HAP-1 (cell line): Measurements from ENCODE around the gene HCN2.

Experiments used
- DNase-seq, 2 experiments: peaks; one replicate each; pipeline ENCODE4 v3.0.0-alpha.2; 2016 to 2020; ENCODE audit warnings: low spot score in 2 of 2
- H3K27me3 ChIP-seq: fragments of 250-450 bp; sonication (Bioruptor Pico); 2 replicates; pipeline ENCODE4 v1.5.1; 2020; ENCODE audit warnings: low read depth, mild to moderate bottlenecking, moderate library complexity
- H3K36me3 ChIP-seq: fragments of 250-450 bp; sonication (Bioruptor Pico); replicated peaks from 2 replicates; pipeline ENCODE4 v1.5.1; 2020; ENCODE audit warnings: mild to moderate bottlenecking
- H3K4me1 ChIP-seq: fragments of 250-450 bp; sonication (Bioruptor Pico); 2 replicates; pipeline ENCODE4 v1.5.1; 2020; ENCODE audit warnings: mild to moderate bottlenecking
- H3K4me3 ChIP-seq: fragments of 250-450 bp; sonication (Bioruptor Pico); 2 replicates; pipeline ENCODE4 v1.5.1; 2020; ENCODE audit warnings: mild to moderate bottlenecking, moderate library complexity
- H3K9me3 ChIP-seq: fragments of 250-450 bp; sonication (Bioruptor Pico); 2 replicates; pipeline ENCODE4 v1.5.1; 2020; ENCODE audit warnings: mild to moderate bottlenecking, moderate library complexity
- in situ Hi-C: fragments of 300-500 bp; cut with MboI; formaldehyde crosslinking; loops from 3 replicates; pipeline ENCODE4 v1.14.3; 2020; ENCODE audit warnings: low sequenced_read_pairs, inconsistent platforms, mixed read lengths

Gene HCN2

GRCh38 chr19:608155-609003, 18.7 kb downstream of the HCN2 start:
- Histone ChIP-seq H3K4me1 (no peaks in the 10 kb centered on the region), H3K36me3 (0 out of 2 replicates have a peak, but pooled peaks cover 3% of the 10 kb centered on the region), H3K4me3 (no peak overlapping the region), H3K27me3 (no peaks in the 10 kb centered on the region), H3K9me3 (peaks cover 3% of the 10 kb centered on the region; the same call in 1 of the 2 replicates)
- in situ Hi-C loops = no loop called here
- DNase-seq = no peak

DNA sequence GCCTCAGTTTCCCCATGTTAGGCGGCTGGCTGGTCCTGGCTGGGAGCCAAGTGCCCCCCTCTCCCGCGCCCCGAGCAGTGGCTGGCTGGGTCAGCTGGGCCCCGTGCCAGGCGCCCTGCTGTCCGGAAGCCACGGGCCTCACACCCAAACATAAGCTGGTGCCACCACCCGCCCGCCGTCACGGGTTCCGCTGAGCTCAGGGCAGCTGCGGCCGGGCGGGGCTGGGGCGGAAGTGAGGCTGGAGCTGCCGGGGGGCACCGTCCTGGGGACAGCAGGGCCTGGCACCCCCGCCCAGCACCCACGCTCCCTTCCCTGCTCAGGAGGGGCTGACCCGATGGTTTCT, 19.3 kb downstream of the HCN2 start:
- in situ Hi-C loops = no loop called here
- H3K9me3 ChIP-seq = peaks cover 3% of the 10 kb centered on the region; the same call in 1 of the 2 replicates
- DNase-seq = no peak
- peaks cover 3% of the 10 kb centered on the region; the same call in 1 of the 2 replicates for H3K36me3 ChIP-seq
- no peaks in the 10 kb centered on the region for H3K4me1 ChIP-seq
- H3K4me3 ChIP-seq = no peak overlapping the region
- no peaks in the 10 kb centered on the region for H3K27me3 ChIP-seq

DNA sequence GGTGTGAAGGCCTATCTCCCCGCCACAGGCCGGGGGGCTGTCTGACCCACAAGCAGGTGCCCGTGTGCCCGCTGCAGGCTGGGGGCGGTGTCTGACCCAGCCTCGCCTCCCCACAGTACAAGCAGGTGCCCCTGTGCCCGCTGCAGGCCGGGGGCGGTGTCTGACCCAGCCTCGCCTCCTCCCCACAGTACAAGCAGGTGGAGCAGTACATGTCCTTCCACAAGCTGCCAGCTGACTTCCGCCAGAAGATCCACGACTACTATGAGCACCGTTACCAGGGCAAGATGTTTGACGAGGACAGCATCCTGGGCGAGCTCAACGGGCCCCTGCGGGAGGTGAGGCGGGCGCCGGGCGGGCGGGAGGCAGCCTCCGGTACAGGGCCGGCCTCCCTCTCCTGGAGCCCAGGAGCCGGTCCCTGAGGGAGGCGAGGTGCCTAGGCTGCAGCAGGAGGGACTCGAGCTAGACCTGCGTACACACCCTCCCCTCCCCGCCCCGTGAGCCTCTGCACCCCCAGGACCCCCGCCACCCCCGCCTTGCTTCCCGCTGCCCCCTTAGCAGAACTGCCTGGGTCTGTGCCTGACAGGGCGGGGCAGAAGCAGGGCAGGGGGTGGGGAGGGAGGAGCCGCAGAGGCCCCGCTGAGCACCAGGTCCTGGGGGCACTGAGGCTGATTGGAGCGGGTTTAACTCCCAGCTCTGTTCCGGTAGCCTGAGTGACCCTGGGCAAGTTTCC, 20.6 kb downstream of the HCN2 start:
- H3K36me3 ChIP-seq = peaks cover 13% of the 10 kb centered on the region
- peaks cover 3% of the 10 kb centered on the region; the same call in 1 of the 2 replicates for H3K9me3 ChIP-seq
- H3K4me3 ChIP-seq = no peak overlapping the region
- no peaks in the 10 kb centered on the region for H3K4me1 ChIP-seq
- in situ Hi-C loops = no loop called here
- DNase-seq = no peak
- no peaks in the 10 kb centered on the region for H3K27me3 ChIP-seq

DNA sequence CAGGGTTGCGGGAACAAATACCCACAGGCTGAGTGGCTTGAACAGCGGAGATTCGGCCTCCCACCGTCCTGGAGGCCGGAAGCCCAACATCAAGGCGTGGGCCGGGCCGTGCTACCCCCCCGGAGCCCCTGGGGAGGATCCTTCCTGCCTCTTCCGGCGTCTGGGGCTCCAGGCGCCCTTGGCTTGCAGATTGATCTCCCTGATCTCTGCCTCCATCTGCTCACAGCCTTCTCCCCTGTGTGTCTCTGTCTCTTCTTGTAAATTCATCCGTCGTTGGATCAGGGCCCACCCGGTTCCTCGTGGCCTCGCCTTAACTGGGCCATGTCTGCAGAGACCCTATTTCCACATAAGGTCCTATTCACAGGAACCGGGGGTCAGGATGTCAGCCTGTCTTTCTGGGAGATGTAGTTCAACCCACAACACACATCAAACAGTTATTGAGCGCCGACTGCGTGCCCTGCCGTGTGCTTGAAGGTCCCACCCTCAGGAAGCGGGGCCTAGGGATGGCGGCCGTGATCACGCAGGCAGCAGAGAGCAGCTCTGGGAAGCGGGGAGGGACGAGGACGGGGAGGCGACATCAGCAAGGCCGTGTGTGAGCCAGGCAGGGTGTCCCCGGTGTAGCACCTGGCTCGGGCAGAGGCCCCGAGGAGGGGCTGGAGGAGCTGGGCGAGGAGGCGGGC, 21.3 kb downstream of the HCN2 start:
- no peak for DNase-seq

GRCh38 chr19:611481-611868, 21.8 kb downstream of the HCN2 start:
- no peaks in the 10 kb centered on the region for H3K9me3 ChIP-seq
- in situ Hi-C loops = no loop called here
- no peaks in the 10 kb centered on the region for H3K4me1 ChIP-seq
- no peak overlapping the region for H3K4me3 ChIP-seq
- DNase-seq = no peak
- H3K27me3 ChIP-seq = no peaks in the 10 kb centered on the region
- H3K36me3 ChIP-seq = peaks cover 13% of the 10 kb centered on the region

More for the DNA sequence above, 21.3 kb downstream of the HCN2 start:
- Histone ChIP-seq H3K27me3 (no peaks in the 10 kb centered on the region), H3K36me3 (peaks cover 13% of the 10 kb centered on the region), H3K4me1 (no peaks in the 10 kb centered on the region), H3K9me3 (peaks cover under 1% of the 10 kb centered on the region; the same call in 1 of the 2 replicates), H3K4me3 (no peak overlapping the region)
- in situ Hi-C loops = no loop called here

DNA sequence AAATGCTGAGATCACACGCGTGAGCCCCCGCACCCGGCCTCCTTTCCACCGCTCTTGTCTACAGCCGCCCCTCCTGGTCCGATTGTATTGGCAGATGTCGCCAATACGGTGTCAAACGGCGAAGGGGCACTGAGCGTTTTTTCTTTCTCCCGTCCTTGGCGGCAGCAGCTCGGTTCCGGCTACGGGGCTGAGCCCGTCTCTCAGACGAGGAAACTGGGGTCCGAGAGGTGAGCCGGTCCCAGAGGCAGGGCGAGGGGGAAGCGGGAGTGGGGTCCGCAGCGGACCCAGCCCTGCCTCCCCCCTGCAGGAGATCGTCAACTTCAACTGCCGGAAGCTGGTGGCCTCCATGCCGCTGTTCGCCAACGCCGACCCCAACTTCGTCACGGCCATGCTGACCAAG, 23.3 kb downstream of the HCN2 start:
- no peaks in the 10 kb centered on the region for H3K4me1 ChIP-seq
- peaks cover 13% of the 10 kb centered on the region for H3K36me3 ChIP-seq
- in situ Hi-C loops = no loop called here
- no peak for DNase-seq
- no peak overlapping the region for H3K4me3 ChIP-seq
- no peaks in the 10 kb centered on the region for H3K9me3 ChIP-seq
- no peaks in the 10 kb centered on the region for H3K27me3 ChIP-seq

- in situ Hi-C loops = no loop called here
- Histone ChIP-seq H3K4me1 (no peaks in the 10 kb centered on the region), H3K27me3 (no peaks in the 10 kb centered on the region), H3K9me3 (no peaks in the 10 kb centered on the region), H3K36me3 (peaks cover 23% of the 10 kb centered on the region), H3K4me3 (no peak overlapping the region)
- no peak for DNase-seq
Observed at GRCh38 chr19:613732-614567, 24.3 kb downstream of the HCN2 start.

GRCh38 chr19:615619-616018, 25.9 kb downstream of the HCN2 start:
- DNase-seq = no peak
- H3K36me3 ChIP-seq = peaks cover 39% of the 10 kb centered on the region
- no peaks in the 10 kb centered on the region for H3K9me3 ChIP-seq
- H3K4me3 ChIP-seq = no peak overlapping the region
- no peaks in the 10 kb centered on the region for H3K27me3 ChIP-seq
- H3K4me1 ChIP-seq = no peaks in the 10 kb centered on the region
- in situ Hi-C loops = no loop called here

- H3K9me3 ChIP-seq = no peaks in the 10 kb centered on the region
- H3K4me3 ChIP-seq = no peak overlapping the region
- no peaks in the 10 kb centered on the region for H3K4me1 ChIP-seq
- no peak for DNase-seq
- in situ Hi-C loops = no loop called here
- peaks cover 39% of the 10 kb centered on the region for H3K36me3 ChIP-seq
- H3K27me3 ChIP-seq = no peaks in the 10 kb centered on the region
Observed at GRCh38 chr19:616062-616700, 26.5 kb downstream of the HCN2 start.

GRCh38 chr19:616747-617526, 27.3 kb downstream of the HCN2 start:
- Histone ChIP-seq H3K36me3 (peaks cover 40% of the 10 kb centered on the region), H3K4me1 (no peaks in the 10 kb centered on the region), H3K27me3 (no peaks in the 10 kb centered on the region), H3K4me3 (no peak overlapping the region), H3K9me3 (no peaks in the 10 kb centered on the region)
- no peak for DNase-seq
- in situ Hi-C loops = no loop called here

- no peaks in the 10 kb centered on the region for H3K9me3 ChIP-seq
- in situ Hi-C loops = no loop called here
- no peak for DNase-seq
- peaks cover 48% of the 10 kb centered on the region for H3K36me3 ChIP-seq
- no peaks in the 10 kb centered on the region for H3K4me1 ChIP-seq
- H3K27me3 ChIP-seq = no peaks in the 10 kb centered on the region
- H3K4me3 ChIP-seq = no peak overlapping the region
Observed at GRCh38 chr19:617551-618246, 28.0 kb downstream of the HCN2 start.

DNA sequence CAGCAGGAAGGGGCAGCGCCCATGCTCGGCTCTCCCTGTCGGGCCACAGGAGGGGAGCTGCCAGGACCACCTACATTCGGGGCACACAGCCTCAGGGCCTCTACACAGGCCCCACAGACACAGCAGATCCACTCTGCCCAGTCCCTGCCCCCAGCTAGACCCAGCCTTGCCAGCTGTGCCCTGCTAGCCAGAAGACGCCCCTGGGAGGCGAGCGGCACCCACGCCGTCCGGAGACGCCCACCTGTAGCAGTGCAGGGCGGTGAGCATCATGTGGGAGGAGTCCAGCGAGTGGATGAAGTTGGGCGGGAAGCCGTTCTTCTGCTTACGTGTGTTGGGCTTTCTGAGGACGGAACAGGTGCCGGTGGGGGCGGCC, 28.6 kb downstream of the HCN2 start:
- in situ Hi-C loops = no loop called here
- Histone ChIP-seq H3K36me3 (peaks cover 53% of the 10 kb centered on the region), H3K27me3 (no peaks in the 10 kb centered on the region), H3K4me1 (no peaks in the 10 kb centered on the region), H3K4me3 (no peak overlapping the region), H3K9me3 (no peaks in the 10 kb centered on the region)
- no peak for DNase-seq
